Measurements from ENCODE around the gene PKHD1. TPM values are rescaled to one million over a fixed set of nuclear protein-coding genes. Genes with fewer than 3 reads are reported as not detected.

Gene PKHD1
- polyA plus RNA-seq, 1 of the 3 experiments (the other 2 are of a cell fraction): not detected

DNA sequence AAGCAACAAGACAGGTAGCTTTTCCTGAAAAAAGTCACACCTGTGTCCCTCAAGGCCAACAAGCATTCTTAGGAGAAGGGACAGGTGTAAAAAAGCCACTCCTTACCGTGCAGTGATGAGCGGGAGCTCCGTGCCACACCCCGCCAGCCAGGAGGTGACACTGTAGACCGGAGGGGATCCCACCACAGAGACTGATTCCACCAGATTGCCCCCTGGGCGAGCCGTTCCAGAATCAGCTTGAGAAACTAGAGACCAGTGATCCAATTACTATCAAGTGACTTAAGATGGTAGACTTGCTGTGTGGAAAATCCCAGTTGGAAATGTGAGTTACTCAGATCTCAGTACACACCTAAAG lies 37.4 kb downstream of the PKHD1 start:
- ChIA-PET CTCF (interaction anchor here (0.6 to 3.9 kb wide), 49 partner anchors 9 to 1921 kb away, joined by 3 to 44 read pairs (median 4); no protein-coding TSS in a partner anchor), POLR2A (no interaction called here)
- H3K4me3 ChIP-seq (ENCODE audit: low read depth in 2 of 2, low read length in 1 of 2): no peak overlapping the region

DNA sequence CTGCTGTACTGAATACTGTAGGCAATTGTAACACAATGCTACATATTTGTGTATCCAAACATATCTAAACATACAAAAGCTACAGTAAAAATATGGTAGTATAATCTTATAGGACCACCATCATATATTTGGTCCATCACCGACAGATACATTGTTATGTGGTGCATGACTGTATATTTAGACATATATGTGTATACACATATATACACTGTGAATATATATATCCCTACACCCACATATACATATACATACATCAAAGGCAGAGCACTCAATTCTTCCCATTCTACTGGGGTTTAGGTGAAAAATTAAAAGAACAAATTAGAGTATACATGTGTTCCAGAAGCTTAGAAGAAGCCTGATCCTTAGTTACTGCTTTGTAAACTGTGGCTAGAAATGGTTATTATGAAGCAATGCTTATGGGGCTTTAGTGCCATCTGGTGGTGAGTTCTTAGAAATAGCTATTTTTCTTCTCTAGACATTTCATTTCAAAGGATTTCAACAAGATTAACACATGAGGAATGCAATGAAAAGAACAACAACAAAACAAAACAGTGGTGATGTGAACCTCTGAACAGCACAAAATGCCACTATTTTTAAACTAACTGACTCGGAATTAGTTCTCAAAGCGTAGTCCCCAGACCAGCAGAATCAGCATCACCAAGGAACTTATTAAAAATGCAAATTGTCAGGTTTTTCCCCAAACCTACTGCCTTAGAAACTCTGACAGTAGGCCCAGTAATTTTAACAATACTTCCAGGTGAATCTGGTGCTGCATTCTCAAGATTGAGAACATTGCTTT lies 38.0 kb downstream of the PKHD1 start:
- ChIA-PET CTCF (interaction anchor here (0.6 to 3.9 kb wide), 51 partner anchors 8 to 1921 kb away, joined by 3 to 44 read pairs (median 4); no protein-coding TSS in a partner anchor), POLR2A (no interaction called here)
- Histone ChIP-seq H3K36me3 (replicated peaks in 1 of 2; ENCODE audit: control insufficient read depth in 1 of 2, insufficient read depth in 2 of 2, low read length in 1 of 2) (no peaks in the 10 kb centered on the region), H3K9ac (no peak overlapping the region), H3K27me3 (ENCODE audit: insufficient read depth) (no peaks in the 10 kb centered on the region), H3F3A (replicated peaks; ENCODE audit: insufficient read depth) (no peaks in the 10 kb centered on the region), H4K20me1 (ENCODE audit: insufficient read depth) (no peaks in the 10 kb centered on the region), H3K9me2 (no peaks in the 10 kb centered on the region), H3K4me1 (ENCODE audit: control insufficient read depth in 1 of 2, insufficient read depth in 2 of 2, low read depth in 1 of 2, low read length in 1 of 2) (no peaks in the 10 kb centered on the region), H3K4me2 (no peak overlapping the region), H3K9me3 (no peaks in the 10 kb centered on the region), H2AFZ (ENCODE audit: low read depth) (no peak overlapping the region), H3K4me3 (ENCODE audit: low read depth in 2 of 2, low read length in 1 of 2) (no peak overlapping the region), H3K79me2 (ENCODE audit: insufficient read depth) (no peaks in the 10 kb centered on the region), H3K27ac (ENCODE audit: low read depth in 2 of 2, low read length in 1 of 2) (no peak overlapping the region)
- 14% methylated on average over 3 of the region's 3 CpGs for WGBS (ENCODE audit: low lambda C conversion rate)
- DNase-seq: peak; percentile 36
- no peak for TF ChIP-seq REST (IDR thresholded peaks at IDR 0.05; ENCODE audit: low read depth, low read length)
- TF ChIP-seq RXRA (IDR thresholded peaks at IDR 0.05; ENCODE audit: borderline replicate concordance, low read depth): no peak
- no peak for TF ChIP-seq GABPA (IDR thresholded peaks at IDR 0.05; ENCODE audit: low read depth)
- TF ChIP-seq, protein P1, sequence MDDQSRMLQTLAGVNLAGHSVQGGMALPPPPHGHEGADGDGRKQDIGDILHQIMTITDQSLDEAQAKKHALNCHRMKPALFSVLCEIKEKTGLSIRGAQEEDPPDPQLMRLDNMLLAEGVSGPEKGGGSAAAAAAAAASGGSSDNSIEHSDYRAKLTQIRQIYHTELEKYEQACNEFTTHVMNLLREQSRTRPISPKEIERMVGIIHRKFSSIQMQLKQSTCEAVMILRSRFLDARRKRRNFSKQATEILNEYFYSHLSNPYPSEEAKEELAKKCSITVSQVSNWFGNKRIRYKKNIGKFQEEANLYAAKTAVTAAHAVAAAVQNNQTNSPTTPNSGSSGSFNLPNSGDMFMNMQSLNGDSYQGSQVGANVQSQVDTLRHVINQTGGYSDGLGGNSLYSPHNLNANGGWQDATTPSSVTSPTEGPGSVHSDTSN (IDR thresholded peaks at IDR 0.05): no peak
- TF ChIP-seq CTCF (IDR thresholded peaks at IDR 0.05): peak; percentile 84
- peak; percentile 83 for TF ChIP-seq RAD21 (IDR thresholded peaks at IDR 0.05; ENCODE audit: low read length)
- peak; percentile 53 for TF ChIP-seq SMC3 (IDR thresholded peaks at IDR 0.05; ENCODE audit: low read depth, low read length)
- TF ChIP-seq, protein P2, sequence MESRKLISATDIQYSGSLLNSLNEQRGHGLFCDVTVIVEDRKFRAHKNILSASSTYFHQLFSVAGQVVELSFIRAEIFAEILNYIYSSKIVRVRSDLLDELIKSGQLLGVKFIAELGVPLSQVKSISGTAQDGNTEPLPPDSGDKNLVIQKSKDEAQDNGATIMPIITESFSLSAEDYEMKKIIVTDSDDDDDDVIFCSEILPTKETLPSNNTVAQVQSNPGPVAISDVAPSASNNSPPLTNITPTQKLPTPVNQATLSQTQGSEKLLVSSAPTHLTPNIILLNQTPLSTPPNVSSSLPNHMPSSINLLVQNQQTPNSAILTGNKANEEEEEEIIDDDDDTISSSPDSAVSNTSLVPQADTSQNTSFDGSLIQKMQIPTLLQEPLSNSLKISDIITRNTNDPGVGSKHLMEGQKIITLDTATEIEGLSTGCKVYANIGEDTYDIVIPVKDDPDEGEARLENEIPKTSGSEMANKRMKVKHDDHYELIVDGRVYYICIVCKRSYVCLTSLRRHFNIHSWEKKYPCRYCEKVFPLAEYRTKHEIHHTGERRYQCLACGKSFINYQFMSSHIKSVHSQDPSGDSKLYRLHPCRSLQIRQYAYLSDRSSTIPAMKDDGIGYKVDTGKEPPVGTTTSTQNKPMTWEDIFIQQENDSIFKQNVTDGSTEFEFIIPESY (IDR thresholded peaks at IDR 0.05; ENCODE audit: borderline replicate concordance, low read depth): no peak
- TF ChIP-seq SIN3A (IDR thresholded peaks at IDR 0.05; ENCODE audit: borderline replicate concordance, low read depth, low read length): no peak

More for the DNA sequence above, 37.4 kb downstream of the PKHD1 start:
- H2AFZ ChIP-seq (ENCODE audit: low read depth): no peak overlapping the region
- H4K20me1 ChIP-seq (ENCODE audit: insufficient read depth): no peaks in the 10 kb centered on the region
- no peak for DNase-seq
- no peak overlapping the region for H3K4me2 ChIP-seq
- no peaks in the 10 kb centered on the region for H3K79me2 ChIP-seq (ENCODE audit: insufficient read depth)
- H3K4me1 ChIP-seq (ENCODE audit: control insufficient read depth in 1 of 2, insufficient read depth in 2 of 2, low read depth in 1 of 2, low read length in 1 of 2): no peaks in the 10 kb centered on the region
- no peaks in the 10 kb centered on the region for H3F3A ChIP-seq (replicated peaks; ENCODE audit: insufficient read depth)
- H3K36me3 ChIP-seq (replicated peaks in 1 of 2; ENCODE audit: control insufficient read depth in 1 of 2, insufficient read depth in 2 of 2, low read length in 1 of 2): no peaks in the 10 kb centered on the region
- no peak overlapping the region for H3K27ac ChIP-seq (ENCODE audit: low read depth in 2 of 2, low read length in 1 of 2)
- H3K27me3 ChIP-seq (ENCODE audit: insufficient read depth): no peaks in the 10 kb centered on the region
- H3K9me2 ChIP-seq: no peaks in the 10 kb centered on the region
- H3K9ac ChIP-seq: no peak overlapping the region
- TF ChIP-seq TCF12 (IDR thresholded peaks at IDR 0.05): no peak
- TF ChIP-seq MEF2A (IDR thresholded peaks at IDR 0.05; ENCODE audit: borderline replicate concordance, low read depth): no peak
- TF ChIP-seq CHD2 (IDR thresholded peaks at IDR 0.05; ENCODE audit: low read length, partially characterized antibody): no peak
- no peak for TF ChIP-seq SIN3A (IDR thresholded peaks at IDR 0.05; ENCODE audit: borderline replicate concordance, low read depth, low read length)
- no peak for TF ChIP-seq TAF1 (IDR thresholded peaks at IDR 0.05; ENCODE audit: borderline replicate concordance, low read depth, low read length)
- no peak for TF ChIP-seq MXI1 (IDR thresholded peaks at IDR 0.05; ENCODE audit: low read depth, low read length)
- TF ChIP-seq FOXJ3 (CRISPR knock-in tag; IDR thresholded peaks at IDR 0.05): no peak
- TF ChIP-seq ELF1 (IDR thresholded peaks at IDR 0.05): no peak
- no CpG with 5 or more reads among the region's 7 CpGs for WGBS (ENCODE audit: low lambda C conversion rate)
- H3K9me3 ChIP-seq: no peaks in the 10 kb centered on the region

Data from SK-N-SH (cell line).